IPS DF 6.9 (cell line): ENCODE data around the gene GNAL.

Source experiments
- DNase-seq: peaks from one replicate; pipeline ENCODE4 v3.0.0-alpha.2; 2013; ENCODE audit warnings: low read depth, low spot score
- H3K27ac ChIP-seq: one replicate; pipeline ENCODE4 v1.5.1; 2013; ENCODE audit warnings: low read length, control low read depth
- H3K27me3 ChIP-seq: 2 replicates; pipeline ENCODE4 v1.6.1; 2013; ENCODE audit warnings: mild to moderate bottlenecking, low read length; ENCODE audit not compliant: control insufficient read depth, insufficient read depth
- H3K36me3 ChIP-seq: 2 replicates; pipeline ENCODE4 v1.6.1; 2013; ENCODE audit warnings: low read length; ENCODE audit not compliant: control insufficient read depth, insufficient read depth
- H3K4me1 ChIP-seq: 2 replicates; pipeline ENCODE4 v1.6.1; 2013; ENCODE audit warnings: low read length; ENCODE audit not compliant: control insufficient read depth, insufficient read depth
- H3K4me3 ChIP-seq: 2 replicates; pipeline ENCODE4 v1.5.1; 2013; ENCODE audit warnings: mild to moderate bottlenecking, low read length
- H3K9me3 ChIP-seq: 2 replicates; pipeline ENCODE4 v1.6.1; 2013; ENCODE audit warnings: low read length, inconsistent platforms; ENCODE audit not compliant: control insufficient read depth, insufficient read depth
- WGBS: extraction: QIAGEN DNeasy Blood & Tissue Kit; methylation state at CpG from one replicate; pipeline ENCODE4 v1.1.7; 2013; ENCODE audit warnings: mixed read lengths, missing lambda C conversion rate; ENCODE audit not compliant: insufficient read length, insufficient coverage; 5-methylcytosine and 5-hydroxymethylcytosine counted together

Gene GNAL

GRCh38 chr18:11754979-11755378, 65.9 kb downstream of the GNAL start:
- Histone ChIP-seq H3K4me3 (no peak overlapping the region), H3K27ac (no peak overlapping the region), H3K9me3 (no peaks in the 10 kb centered on the region), H3K36me3 (no peaks in the 10 kb centered on the region), H3K27me3 (peaks cover 2% of the 10 kb centered on the region; the same call in 1 of the 2 replicates), H3K4me1 (no peaks in the 10 kb centered on the region)
- DNase-seq = no peak
- no CpG with 5 or more reads among the region's 8 CpGs for WGBS

- no peak for DNase-seq
- peaks cover 2% of the 10 kb centered on the region; the same call in 1 of the 2 replicates for H3K27me3 ChIP-seq
- no CpG with 5 or more reads among the region's 5 CpGs for WGBS
These were observed 68.1 kb downstream of the GNAL start for GRCh38 chr18:11757084-11757590.

GRCh38 chr18:11759456-11759855, 70.4 kb downstream of the GNAL start:
- H3K4me1 ChIP-seq = no peaks in the 10 kb centered on the region
- no peaks in the 10 kb centered on the region for H3K27me3 ChIP-seq
- H3K27ac ChIP-seq = no peak overlapping the region
- no peaks in the 10 kb centered on the region for H3K9me3 ChIP-seq
- H3K4me3 ChIP-seq = no peak overlapping the region
- WGBS = no CpG with 5 or more reads among the region's 10 CpGs
- no peaks in the 10 kb centered on the region for H3K36me3 ChIP-seq
- DNase-seq = no peak

More at GRCh38 chr18:11757084-11757590, 68.1 kb downstream of the GNAL start:
- no peak overlapping the region for H3K4me3 ChIP-seq
- H3K9me3 ChIP-seq = no peaks in the 10 kb centered on the region
- H3K36me3 ChIP-seq = no peaks in the 10 kb centered on the region
- no peak overlapping the region for H3K27ac ChIP-seq
- H3K4me1 ChIP-seq = no peaks in the 10 kb centered on the region

- Histone ChIP-seq H3K4me3 (no peak overlapping the region), H3K36me3 (no peaks in the 10 kb centered on the region), H3K4me1 (no peaks in the 10 kb centered on the region), H3K9me3 (no peaks in the 10 kb centered on the region), H3K27ac (no peak overlapping the region), H3K27me3 (no peaks in the 10 kb centered on the region)
- no peak for DNase-seq
- no CpG with 5 or more reads among the region's 7 CpGs for WGBS
These were observed 71.6 kb downstream of the GNAL start for GRCh38 chr18:11760498-11761167.

GRCh38 chr18:11761553-11761952, 72.5 kb downstream of the GNAL start:
- no peaks in the 10 kb centered on the region for H3K36me3 ChIP-seq
- no peak overlapping the region for H3K4me3 ChIP-seq
- no peaks in the 10 kb centered on the region for H3K27me3 ChIP-seq
- no peak overlapping the region for H3K27ac ChIP-seq
- no peak for DNase-seq
- WGBS = no CpG with 5 or more reads among the region's 2 CpGs
- no peaks in the 10 kb centered on the region for H3K4me1 ChIP-seq
- H3K9me3 ChIP-seq = no peaks in the 10 kb centered on the region

GRCh38 chr18:11762429-11762828, 73.4 kb downstream of the GNAL start:
- Histone ChIP-seq H3K4me3 (no peak overlapping the region), H3K9me3 (no peaks in the 10 kb centered on the region), H3K27me3 (no peaks in the 10 kb centered on the region), H3K4me1 (0 out of 2 replicates have a peak, but pooled peaks cover 1% of the 10 kb centered on the region), H3K27ac (no peak overlapping the region), H3K36me3 (no peaks in the 10 kb centered on the region)
- DNase-seq = no peak
- WGBS = no CpG with 5 or more reads among the region's 7 CpGs

GRCh38 chr18:11767329-11767728, 78.3 kb downstream of the GNAL start:
- WGBS = no CpG with 5 or more reads among the region's 6 CpGs
- no peaks in the 10 kb centered on the region for H3K27me3 ChIP-seq

GRCh38 chr18:11767935-11768334, 78.9 kb downstream of the GNAL start:
- no peak overlapping the region for H3K27ac ChIP-seq
- H3K27me3 ChIP-seq = no peaks in the 10 kb centered on the region
- no peaks in the 10 kb centered on the region for H3K36me3 ChIP-seq
- WGBS = no CpG with 5 or more reads among the region's 4 CpGs
- no peak overlapping the region for H3K4me3 ChIP-seq
- no peaks in the 10 kb centered on the region for H3K9me3 ChIP-seq
- H3K4me1 ChIP-seq = 0 out of 2 replicates have a peak, but pooled peaks cover 1% of the 10 kb centered on the region
- DNase-seq = no peak

More at GRCh38 chr18:11767329-11767728, 78.3 kb downstream of the GNAL start:
- H3K36me3 ChIP-seq = no peaks in the 10 kb centered on the region
- H3K27ac ChIP-seq = no peak overlapping the region
- H3K9me3 ChIP-seq = no peaks in the 10 kb centered on the region
- H3K4me3 ChIP-seq = no peak overlapping the region
- 0 out of 2 replicates have a peak, but pooled peaks cover 1% of the 10 kb centered on the region for H3K4me1 ChIP-seq
- DNase-seq = no peak

GRCh38 chr18:11775436-11776174, 86.5 kb downstream of the GNAL start:
- no peaks in the 10 kb centered on the region for H3K9me3 ChIP-seq
- no peak overlapping the region for H3K27ac ChIP-seq
- no peaks in the 10 kb centered on the region for H3K36me3 ChIP-seq
- no peaks in the 10 kb centered on the region for H3K4me1 ChIP-seq
- no CpG with 5 or more reads among the region's 16 CpGs for WGBS
- DNase-seq = no peak
- no peak overlapping the region for H3K4me3 ChIP-seq
- no peaks in the 10 kb centered on the region for H3K27me3 ChIP-seq

GRCh38 chr18:11780042-11780441, 91.0 kb downstream of the GNAL start:
- no peaks in the 10 kb centered on the region for H3K36me3 ChIP-seq
- H3K27me3 ChIP-seq = no peaks in the 10 kb centered on the region
- H3K4me3 ChIP-seq = no peak overlapping the region
- H3K9me3 ChIP-seq = no peaks in the 10 kb centered on the region
- H3K27ac ChIP-seq = no peak overlapping the region
- H3K4me1 ChIP-seq = no peaks in the 10 kb centered on the region; the same call in 1 of the 2 replicates
- no CpG with 5 or more reads among the region's 5 CpGs for WGBS
- no peak for DNase-seq
